T-helper 1 cell treated with Interleukin-12 subunit alpha and Interleukin-12 subunit beta and Interleukin-4 antibody, amounts not matched to agents 30 μg/mL and 1 μg/mL, for 36 hours (primary cell): ENCODE data around the gene MAGI2.

Source experiments
- H3K27ac Mint-ChIP-seq: one replicate; pipeline ENCODE4 v1.8.0; 2021; ENCODE audit warnings: mild to moderate bottlenecking, mixed read lengths
- H3K27me3 Mint-ChIP-seq: one replicate; pipeline ENCODE4 v1.8.0; 2021; ENCODE audit warnings: low read depth, mixed read lengths
- H3K36me3 Mint-ChIP-seq: one replicate; pipeline ENCODE4 v1.8.0; 2021; ENCODE audit warnings: low read depth, mixed read lengths
- H3K4me1 Mint-ChIP-seq: one replicate; pipeline ENCODE4 v1.8.0; 2021; ENCODE audit warnings: low read depth, mixed read lengths
- H3K4me3 Mint-ChIP-seq: one replicate; pipeline ENCODE4 v1.8.0; 2021; ENCODE audit warnings: mild to moderate bottlenecking, moderate library complexity, mixed read lengths
- H3K9me3 Mint-ChIP-seq: one replicate; pipeline ENCODE4 v1.8.0; 2021; ENCODE audit warnings: mixed read lengths

The MAGI2 gene

DNA sequence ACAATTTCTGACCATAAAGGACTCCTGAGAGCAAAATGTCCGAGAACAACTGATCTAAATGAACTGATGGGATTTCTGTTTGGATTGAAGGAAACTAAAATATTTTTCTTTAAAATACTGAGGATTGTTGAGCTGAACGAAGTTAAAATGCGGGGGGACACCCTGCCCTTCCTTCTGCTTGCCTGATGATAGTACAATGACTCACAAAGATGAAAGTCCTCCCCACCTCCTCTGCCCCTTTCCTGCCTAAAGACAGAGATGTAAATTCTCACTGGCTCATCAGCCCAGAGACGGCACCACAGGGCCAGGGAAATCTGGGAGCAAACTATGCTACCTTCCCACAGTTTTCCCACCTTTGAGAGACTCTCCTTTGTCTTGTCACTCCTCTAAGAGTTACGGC, 1474.2 kb downstream of the MAGI2 start:
- Mint-ChIP-seq H3K9me3 (no peaks in the 10 kb centered on the region), H3K4me1 (no peaks in the 10 kb centered on the region), H3K27me3 (no peaks in the 10 kb centered on the region), H3K4me3 (no peak overlapping the region), H3K27ac (no peak overlapping the region), H3K36me3 (no peaks in the 10 kb centered on the region)

DNA sequence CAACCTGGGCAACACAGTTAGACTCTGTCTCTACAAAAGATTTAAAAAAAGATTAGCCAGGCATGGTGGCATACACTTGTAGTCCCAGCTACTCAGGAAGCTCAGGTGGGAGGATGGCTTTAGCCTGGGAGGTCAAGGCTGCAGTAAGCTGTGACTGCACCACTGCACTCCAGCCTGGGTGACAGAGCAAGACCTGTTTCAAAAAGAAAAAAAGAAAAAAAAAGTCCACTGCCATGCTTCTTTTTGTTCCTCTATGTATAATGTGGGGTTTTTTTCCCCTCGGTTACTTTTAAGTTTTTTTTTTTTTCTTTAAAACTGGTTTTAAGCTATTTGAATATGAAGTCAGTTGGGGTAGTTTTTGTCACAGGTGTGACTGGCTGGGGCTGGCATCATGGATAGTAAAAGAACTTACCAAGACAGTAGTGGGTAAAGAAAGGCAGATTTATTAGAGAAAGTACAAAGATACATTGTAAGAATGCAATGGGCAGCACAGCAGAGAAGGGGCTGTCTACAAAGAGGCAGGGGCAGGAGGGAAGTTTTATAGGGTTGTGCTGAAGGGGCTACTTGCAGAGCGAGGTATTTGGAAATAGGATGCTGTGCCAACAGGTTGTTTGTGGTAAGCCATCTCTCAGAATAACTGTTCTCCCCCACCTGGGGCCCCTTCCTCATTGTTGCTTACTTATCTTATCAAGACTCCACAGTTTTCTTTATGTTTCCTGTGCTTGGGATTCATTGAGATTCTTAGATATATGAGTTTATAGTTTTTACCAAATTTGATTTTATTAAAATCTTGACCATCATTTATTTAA, 1477.6 kb downstream of the MAGI2 start:
- H3K27ac Mint-ChIP-seq, result no peak overlapping the region
- no peak overlapping the region for H3K4me3 Mint-ChIP-seq
- H3K4me1 Mint-ChIP-seq, result no peaks in the 10 kb centered on the region
- H3K9me3 Mint-ChIP-seq, result no peaks in the 10 kb centered on the region
- no peaks in the 10 kb centered on the region for H3K27me3 Mint-ChIP-seq
- no peaks in the 10 kb centered on the region for H3K36me3 Mint-ChIP-seq

DNA sequence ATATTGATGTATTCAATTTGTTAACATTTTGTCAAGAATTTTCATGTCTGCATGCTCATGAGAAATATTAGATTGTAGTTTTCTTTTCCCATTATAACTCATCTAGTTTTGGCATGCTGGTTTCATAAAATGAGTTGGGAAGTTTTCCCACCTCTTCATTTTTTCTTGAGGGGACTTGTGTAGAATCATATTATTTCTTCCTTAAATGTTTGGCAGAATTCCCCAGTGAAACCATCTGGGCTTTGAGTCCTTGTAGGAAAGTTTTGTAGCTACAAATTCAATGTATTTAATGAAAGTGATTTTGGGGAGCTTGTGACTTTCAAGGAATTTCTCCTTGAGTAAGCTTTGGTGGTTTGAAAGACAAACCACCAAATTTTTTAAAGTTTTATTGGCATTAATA, 1481.7 kb downstream of the MAGI2 start:
- Mint-ChIP-seq H3K27me3 (no peaks in the 10 kb centered on the region), H3K4me3 (no peak overlapping the region), H3K4me1 (no peaks in the 10 kb centered on the region), H3K27ac (no peak overlapping the region), H3K9me3 (no peaks in the 10 kb centered on the region), H3K36me3 (no peaks in the 10 kb centered on the region)

DNA sequence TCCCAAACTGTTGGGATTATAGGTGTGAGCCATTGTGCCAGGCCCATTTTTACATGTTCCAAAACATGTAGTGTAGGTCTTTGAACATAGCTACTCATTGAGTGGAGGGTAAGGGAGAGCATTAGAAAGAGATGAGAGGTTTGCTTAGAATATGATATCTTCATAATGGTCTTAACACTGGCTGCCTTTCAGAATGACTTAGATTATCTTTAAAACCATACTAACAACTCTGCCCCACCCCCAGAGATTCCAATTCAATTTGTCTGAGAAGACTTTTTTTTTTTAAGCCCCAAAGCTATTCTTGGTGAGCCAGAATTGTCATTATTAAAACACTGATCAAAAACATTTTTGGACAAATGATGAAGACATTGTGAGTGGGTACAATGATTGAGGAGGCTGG, 1486.0 kb downstream of the MAGI2 start:
- Mint-ChIP-seq H3K27me3 (no peaks in the 10 kb centered on the region), H3K9me3 (no peaks in the 10 kb centered on the region), H3K4me3 (no peak overlapping the region), H3K36me3 (no peaks in the 10 kb centered on the region), H3K27ac (no peak overlapping the region), H3K4me1 (no peaks in the 10 kb centered on the region)
